Measurements from ENCODE around the gene CTNNA1. TPM values are rescaled to one million over a fixed set of nuclear protein-coding genes. Genes with fewer than 3 reads are reported as not detected.
"Not testable (repeated sequence)": the region's sequence is repeated elsewhere in the genome, so short reads cannot be mapped to it uniquely, and the experiment has no call there.

The CTNNA1 gene
- total RNA-seq, 2 donors from 2014 or later: 247 to 288 TPM

GRCh38 chr5:138757061-138757776 lies 4.0 kb downstream of the CTNNA1 start:
- Histone ChIP-seq H3K9me3 (peaks cover 0 to 9% of the 10 kb centered on the region in 2 donors), H3K4me1 (peaks cover 0 to 62% of the 10 kb centered on the region in 2 donors), H3K4me3 (no peak overlapping the region), H3K27ac (peak overlapping the region in 1 of 2 donors; percentile 3), H3K27me3 (no peaks in the 10 kb centered on the region), H3K36me3 (peaks cover 23% of the 10 kb centered on the region)
- no peak for DNase-seq (ENCODE audit: low spot score)
- TF ChIP-seq CTCF (IDR thresholded peaks at IDR 0.05): no peak

DNA sequence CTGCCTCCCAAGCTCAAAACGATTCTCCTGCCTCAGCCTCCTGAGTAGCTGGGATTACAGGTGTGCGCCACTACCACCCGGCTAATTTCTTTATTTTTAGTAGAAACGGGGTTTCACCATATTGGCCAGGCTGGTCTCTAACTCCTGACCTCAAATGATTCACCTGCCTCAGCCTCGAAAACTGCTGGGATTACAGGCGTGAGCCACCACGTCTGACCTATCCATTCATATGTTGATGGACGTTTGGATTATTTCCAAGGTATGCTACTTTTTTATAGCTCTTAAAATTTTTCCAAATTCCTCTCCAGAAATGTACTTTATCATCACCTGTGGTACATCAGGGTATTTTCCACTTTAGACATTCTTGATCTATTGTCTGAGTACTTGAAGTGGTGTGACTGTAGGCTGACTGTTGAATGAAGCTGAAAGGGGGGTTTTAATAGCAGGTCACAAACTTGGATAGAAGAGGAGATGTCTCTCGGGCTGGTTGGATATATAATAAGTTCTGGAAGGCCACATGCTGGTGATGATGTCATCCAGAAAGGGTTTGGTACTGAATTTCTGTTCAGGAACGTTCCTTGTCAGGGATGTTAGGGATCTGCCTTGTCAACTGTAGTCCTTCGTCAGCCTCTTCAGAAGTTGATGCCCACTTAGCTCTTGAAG lies 7.4 kb downstream of the CTNNA1 start:
- H3K27me3 ChIP-seq: no peaks in the 10 kb centered on the region
- TF ChIP-seq CTCF (IDR thresholded peaks at IDR 0.05): no peak
- peaks cover 19% of the 10 kb centered on the region for H3K36me3 ChIP-seq
- H3K27ac ChIP-seq: peak overlapping the region in 1 of 2 donors; percentile 7
- DNase-seq (ENCODE audit: low spot score): no peak
- H3K9me3 ChIP-seq: peaks cover 0 to 9% of the 10 kb centered on the region in 2 donors
- peaks cover 0 to 65% of the 10 kb centered on the region in 2 donors for H3K4me1 ChIP-seq
- H3K4me3 ChIP-seq: no peak overlapping the region

GRCh38 chr5:138761115-138761514 lies 7.9 kb downstream of the CTNNA1 start:
- not testable (repeated sequence) for DNase-seq (ENCODE audit: low spot score); H3K27me3 ChIP-seq; H3K4me3 ChIP-seq; H3K9me3 ChIP-seq
- Histone ChIP-seq H3K4me1 (peaks cover 0 to 66% of the 10 kb centered on the region in 2 donors), H3K36me3 (peaks cover 19% of the 10 kb centered on the region), H3K27ac (peak overlapping the region in 1 of 2 donors; percentile 7)

DNA sequence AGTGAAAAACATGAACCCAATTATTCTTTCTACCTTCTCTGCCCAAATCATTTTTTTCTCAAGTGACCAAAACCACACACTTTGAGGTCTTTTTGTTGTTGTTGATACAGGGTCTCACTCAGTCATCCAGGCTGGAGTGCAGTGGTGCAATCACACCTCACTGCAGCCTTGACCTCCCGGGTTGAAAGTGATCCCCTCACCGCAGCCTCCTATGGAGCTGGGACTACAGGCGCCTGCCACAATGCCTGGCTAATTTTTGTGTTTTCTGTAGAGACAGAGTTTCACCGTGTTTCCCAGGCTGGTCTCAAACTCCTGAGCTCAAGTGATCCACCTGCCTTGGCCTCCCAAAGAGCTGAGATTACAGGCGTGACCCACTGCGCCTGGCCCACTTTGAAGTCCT lies 8.4 kb downstream of the CTNNA1 start:
- peaks cover 0 to 66% of the 10 kb centered on the region in 2 donors for H3K4me1 ChIP-seq

GRCh38 chr5:138762110-138762509 lies 8.9 kb downstream of the CTNNA1 start:
- TF ChIP-seq CTCF (IDR thresholded peaks at IDR 0.05): no peak
- H3K36me3 ChIP-seq: peaks cover 19% of the 10 kb centered on the region
- peaks cover 0 to 66% of the 10 kb centered on the region in 2 donors for H3K4me1 ChIP-seq
- no peak for DNase-seq (ENCODE audit: low spot score)
- H3K27me3 ChIP-seq: no peaks in the 10 kb centered on the region
- H3K27ac ChIP-seq: no peak overlapping the region
- no peak overlapping the region for H3K4me3 ChIP-seq
- H3K9me3 ChIP-seq: peaks cover 0 to 9% of the 10 kb centered on the region in 2 donors

More for the DNA sequence above, 8.4 kb downstream of the CTNNA1 start:
- not testable (repeated sequence) for H3K27me3 ChIP-seq; H3K9me3 ChIP-seq; DNase-seq (ENCODE audit: low spot score); H3K27ac ChIP-seq; H3K4me3 ChIP-seq
- H3K36me3 ChIP-seq: peaks cover 19% of the 10 kb centered on the region

DNA sequence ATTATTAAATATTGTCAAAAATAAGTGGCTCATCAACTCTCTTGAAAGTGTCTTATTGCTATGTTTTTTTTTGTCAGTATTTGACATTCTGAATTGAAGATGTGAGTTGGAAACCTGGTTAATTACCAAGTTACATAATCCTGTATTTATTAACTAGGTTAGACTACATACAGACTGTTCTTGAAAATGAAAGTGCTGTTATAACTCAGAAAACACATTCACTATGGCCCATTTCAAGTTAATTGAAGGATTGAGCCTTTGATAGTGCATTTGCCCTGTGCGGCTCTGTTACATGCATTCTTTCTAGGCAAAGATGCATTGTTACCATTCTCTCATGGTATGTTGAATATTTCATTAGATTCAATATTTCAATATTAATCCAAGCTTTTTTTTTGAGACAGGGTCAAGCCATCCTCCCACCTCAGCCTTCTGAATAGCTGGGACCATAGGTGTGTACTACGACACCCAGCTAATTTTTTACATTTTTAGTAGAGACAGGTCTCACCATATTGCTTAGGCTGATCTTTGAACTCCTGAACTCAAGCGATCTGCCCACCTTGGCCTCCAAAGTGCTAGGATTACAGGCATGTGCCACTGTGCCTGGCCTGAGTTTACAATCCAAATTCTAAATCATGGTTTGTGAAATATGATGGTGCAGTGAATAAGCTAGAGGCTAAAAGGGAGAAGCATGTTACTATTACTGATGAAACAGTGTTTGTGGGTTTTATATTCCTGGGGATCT lies 10.0 kb downstream of the CTNNA1 start:
- Histone ChIP-seq H3K4me1 (peaks cover 0 to 66% of the 10 kb centered on the region in 2 donors), H3K27ac (no peak overlapping the region), H3K4me3 (no peak overlapping the region), H3K27me3 (no peaks in the 10 kb centered on the region), H3K9me3 (peaks cover 0 to 7% of the 10 kb centered on the region in 2 donors), H3K36me3 (peaks cover 15% of the 10 kb centered on the region)
- DNase-seq (ENCODE audit: low spot score): no peak
- no peak for TF ChIP-seq CTCF (IDR thresholded peaks at IDR 0.05)
